IMR-90 (cell line): Measurements from ENCODE around the gene AGFG1. TPM values are rescaled to one million over a fixed set of nuclear protein-coding genes. Genes with fewer than 3 reads are reported as not detected.
"Not testable (repeated sequence)": the region's sequence is repeated elsewhere in the genome, so short reads cannot be mapped to it uniquely, and the experiment has no call there.

Experiments
- ATAC-seq: fragments of 200-7000 bp; cut with Tn5 transposase; 2 replicates; pipeline ENCODE4 v1.9.1; 2020; ENCODE audit warnings: low read depth, mild to moderate bottlenecking, moderate library complexity
- BruUV-seq: library from RNA; stranded (reverse); fragments of 400-500 nt; replicated peaks from 2 replicates; lab custom pipeline; 2021; lab: Mats Ljungman, UMichigan
- CTCF ChIA-PET: fragments of 300-600 bp; formaldehyde crosslinking; extraction: SDS; loops from one replicate; lab custom pipeline; 2021; ENCODE audit warnings: antibody characterized with exemption; lab: Yijun Ruan, JAX
- POLR2A ChIA-PET: fragments of 300-600 bp; sonication (Branson Sonifier 250); formaldehyde crosslinking; loops from one replicate; lab custom pipeline; 2022; ENCODE audit warnings: antibody characterized with exemption; ENCODE audit not compliant: unreplicated experiment; lab: Charles Lee
- DNase-seq: peaks from one replicate; pipeline ENCODE4 v3.0.0; 2013
- H2AFZ ChIP-seq: replicated peaks from 2 replicates; pipeline ENCODE3; 2013; ENCODE audit warnings: low read length, mild to moderate bottlenecking; ENCODE audit not compliant: poor library complexity
- H2AK5ac ChIP-seq: 2 replicates; pipeline ENCODE4 v1.6.1; 2013; ENCODE audit warnings: low read depth, low read length, inconsistent platforms
- H2AK9ac ChIP-seq: replicated peaks from 2 replicates; pipeline ENCODE3; 2013; ENCODE audit warnings: mild to moderate bottlenecking, low read depth, low read length, moderate library complexity; ENCODE audit not compliant: poor library complexity
- H2BK120ac ChIP-seq: 2 replicates; pipeline ENCODE4 v1.6.1; 2013; ENCODE audit warnings: low read depth, low read length, inconsistent platforms
- H2BK15ac ChIP-seq: 3 replicates; pipeline ENCODE4 v1.6.1; 2013; ENCODE audit warnings: low read depth, low read length, inconsistent platforms
- H2BK20ac ChIP-seq: 2 replicates; pipeline ENCODE4 v1.6.1; 2013; ENCODE audit warnings: low read depth, mild to moderate bottlenecking, inconsistent platforms, low read length, moderate library complexity
- H2BK5ac ChIP-seq: 2 replicates; pipeline ENCODE4 v1.6.1; 2013; ENCODE audit warnings: mild to moderate bottlenecking, low read depth, low read length, inconsistent platforms; ENCODE audit not compliant: poor library complexity, severe bottlenecking
- H3K14ac ChIP-seq: replicated peaks from 2 replicates; pipeline ENCODE4 v1.6.1; 2013; ENCODE audit warnings: low read depth, low read length, inconsistent platforms
- H3K18ac ChIP-seq: 2 replicates; pipeline ENCODE4 v1.6.1; 2013; ENCODE audit warnings: low read depth, low read length, control low read depth
- H3K23ac ChIP-seq: 2 replicates; pipeline ENCODE4 v1.6.1; 2013; ENCODE audit warnings: low read depth, low read length, inconsistent platforms
- H3K27ac ChIP-seq: 2 replicates; pipeline ENCODE4 v1.5.1; 2013; ENCODE audit warnings: mild to moderate bottlenecking, control low read depth, low read length; ENCODE audit not compliant: insufficient read depth
- H3K27me3 ChIP-seq: 2 replicates; pipeline ENCODE4 v1.6.1; 2013; ENCODE audit warnings: low read length; ENCODE audit not compliant: control insufficient read depth, insufficient read depth
- H3K36me3 ChIP-seq: 2 replicates; pipeline ENCODE4 v1.6.1; 2013; ENCODE audit warnings: low read length, mixed read lengths; ENCODE audit not compliant: control insufficient read depth, insufficient read depth
- H3K4ac ChIP-seq: 2 replicates; pipeline ENCODE4 v1.6.1; 2013; ENCODE audit warnings: low read depth, low read length, inconsistent platforms
- H3K4me1 ChIP-seq: 2 replicates; pipeline ENCODE4 v1.6.1; 2013; ENCODE audit warnings: low read length, mixed read lengths; ENCODE audit not compliant: control insufficient read depth, insufficient read depth
- H3K4me2 ChIP-seq: 2 replicates; pipeline ENCODE4 v1.6.1; 2013; ENCODE audit warnings: low read depth, mild to moderate bottlenecking, control low read depth, low read length, moderate library complexity
- H3K4me3 ChIP-seq: 2 replicates; pipeline ENCODE4 v1.5.1; 2013; ENCODE audit warnings: low read depth, mild to moderate bottlenecking, control low read depth, low read length, moderate library complexity; ENCODE audit not compliant: insufficient read depth
- H3K56ac ChIP-seq: 2 replicates; pipeline ENCODE4 v1.6.1; 2013; ENCODE audit warnings: low read length, inconsistent platforms; ENCODE audit not compliant: insufficient read depth; ENCODE audit errors: extremely low read depth
- H3K79me1 ChIP-seq, 2 experiments: 2 replicates each; pipeline ENCODE4 v1.6.1; 2013; ENCODE audit warnings: low read length in 2 of 2, inconsistent platforms in 1 of 2, low read depth in 1 of 2
- H3K9ac ChIP-seq: 2 replicates; pipeline ENCODE4 v1.6.1; 2013; ENCODE audit warnings: low read depth, low read length, control low read depth
- H3K9me1 ChIP-seq: 2 replicates; pipeline ENCODE4 v1.6.1; 2013; ENCODE audit warnings: low read length, inconsistent platforms; ENCODE audit not compliant: insufficient read depth
- H3K9me3 ChIP-seq: 2 replicates; pipeline ENCODE4 v1.6.1; 2013; ENCODE audit warnings: low read length; ENCODE audit not compliant: control insufficient read depth, insufficient read depth
- H4K20me1 ChIP-seq: 2 replicates; pipeline ENCODE4 v1.6.1; 2013; ENCODE audit warnings: low read length, inconsistent platforms; ENCODE audit not compliant: insufficient read depth
- H4K5ac ChIP-seq: 2 replicates; pipeline ENCODE4 v1.6.1; 2013; ENCODE audit warnings: mild to moderate bottlenecking, low read depth, low read length, control low read depth
- H4K8ac ChIP-seq, 2 experiments: 2 replicates each; pipeline ENCODE4 v1.6.1; 2013; ENCODE audit warnings: low read depth in 2 of 2, low read length in 2 of 2, control low read depth in 1 of 2, inconsistent platforms in 1 of 2
- H4K91ac ChIP-seq: 2 replicates; pipeline ENCODE4 v1.6.1; 2013; ENCODE audit warnings: low read depth, low read length, inconsistent platforms; ENCODE audit not compliant: insufficient read depth
- BHLHE40 ChIP-seq: fragments of 150-350 bp; IDR thresholded peaks from 2 replicates; pipeline ENCODE4 v1.6.1; 2016; ENCODE audit warnings: mild to moderate bottlenecking, low read depth, low read length
- CEBPB ChIP-seq: IDR thresholded peaks from 2 replicates; pipeline ENCODE4 v1.6.1; 2012; ENCODE audit warnings: low read depth, low read length, improper control_type of control experiment
- CHD1 ChIP-seq: IDR thresholded peaks from 2 replicates; pipeline ENCODE4 v1.6.1; 2012; ENCODE audit warnings: low read depth, low read length, improper control_type of control experiment
- ELK1 ChIP-seq: fragments of 150-350 bp; IDR thresholded peaks from 2 replicates; pipeline ENCODE4 v1.6.1; 2016; ENCODE audit warnings: low read depth, mild to moderate bottlenecking, low read length, moderate library complexity, borderline replicate concordance
- MAFK ChIP-seq: IDR thresholded peaks from 2 replicates; pipeline ENCODE4 v1.6.1; 2012; ENCODE audit warnings: low read depth, low read length, improper control_type of control experiment
- WGBS, 2 experiments: methylation state at CpG; one replicate each; pipeline versions ENCODE4 v1.1.5 to v1.1.7; 2013; ENCODE audit warnings: missing lambda C conversion rate in 2 of 2; ENCODE audit not compliant: insufficient read length in 1 of 2; ENCODE audit errors: extremely low coverage in 2 of 2; 5-methylcytosine and 5-hydroxymethylcytosine counted together
- dilution Hi-C: fragments of 300-500 bp; cut with HindIII; formaldehyde crosslinking; loops from one replicate; pipeline ENCODE4 v1.14.3; 2018; ENCODE audit warnings: low sequenced_read_pairs; ENCODE audit not compliant: unreplicated experiment
- in situ Hi-C: fragments of 300-500 bp; cut with MboI; formaldehyde crosslinking; loops from 3 replicates; pipeline ENCODE4 v1.14.3; 2019; ENCODE audit warnings: low sequenced_read_pairs, inconsistent platforms, mixed read lengths
- intact Hi-C: fragments of 100-400 bp; cut with micrococcal nuclease; formaldehyde crosslinking; loops from 2 replicates; pipeline ENCODE4 v1.10.0; 2022
- polyA plus RNA-seq, 3 experiments: library from polyadenylated mRNA; depleted of rRNA; stranded (reverse); fragments of >200 nt; gene quantifications; 2 replicates each; pipeline ENCODE4 v1.2.3, GENCODE V29; 2012; ENCODE audit warnings: low replicate concordance in 1 of 3
- total RNA-seq: library from RNA; depleted of rRNA; stranded (reverse); fragments of >200 nt; gene quantifications from 2 replicates; pipeline ENCODE4 v1.2.3, GENCODE V29; 2012

Gene AGFG1
- total and polyA plus RNA-seq, 2 of the 4 experiments (the other 2 are of a cell fraction), result 58.4 to 126 TPM

GRCh38 chr2:227517724-227518123 lies 45.8 kb downstream of the AGFG1 start:
- no peak overlapping the region for H2BK15ac ChIP-seq
- intact Hi-C loops, result no loop called here
- no peak overlapping the region for H3K23ac ChIP-seq
- H3K4ac ChIP-seq, result no peak overlapping the region
- no peak overlapping the region for H2BK20ac ChIP-seq
- WGBS, 2 experiments, result no CpG with 5 or more reads among the region's 5 CpGs
- H3K56ac ChIP-seq, result no peak overlapping the region
- in situ Hi-C loops, result loop anchor here (5.0 kb wide), 1 partner anchor 35 kb away; no protein-coding TSS in a partner anchor
- peaks cover 11% of the 10 kb centered on the region for H3K9me1 ChIP-seq
- no peak overlapping the region for H4K91ac ChIP-seq
- peak overlapping the region; percentile 82 for H2BK5ac ChIP-seq
- H3K4me2 ChIP-seq, result no peak overlapping the region
- H3K9me3 ChIP-seq, result no peaks in the 10 kb centered on the region
- DNase-seq (no peak), ATAC-seq (no peak)
- no peaks in the 10 kb centered on the region for H3K27me3 ChIP-seq
- TF ChIP-seq MAFK (no peak), BHLHE40 (no peak), CEBPB (peak; percentile 52), ELK1 (no peak), CHD1 (no peak)
- no peak overlapping the region for H3K18ac ChIP-seq
- no peak overlapping the region for H2BK120ac ChIP-seq
- BruUV-seq, result no TSS peak
- no peak overlapping the region for H4K8ac ChIP-seq
- peaks cover 20 to 63% of the 10 kb centered on the region in 2 experiments; a peak in 3 of 4 replicates for H3K79me1 ChIP-seq
- H3K4me1 ChIP-seq, result peaks cover 24% of the 10 kb centered on the region
- dilution Hi-C loops, result no loop called here
- no peaks in the 10 kb centered on the region for H3K36me3 ChIP-seq
- no peak overlapping the region; the same call in 1 of the 2 replicates for H3K27ac ChIP-seq
- H4K20me1 ChIP-seq, result peaks cover 61% of the 10 kb centered on the region
- H2AK5ac ChIP-seq, result no peak overlapping the region
- no peak overlapping the region for H3K14ac ChIP-seq
- no peak overlapping the region for H2AFZ ChIP-seq
- no peak overlapping the region for H3K9ac ChIP-seq
- H2AK9ac ChIP-seq, result no peak overlapping the region
- no peak overlapping the region for H4K5ac ChIP-seq
- POLR2A ChIA-PET, result no interaction called here
- no peak overlapping the region for H3K4me3 ChIP-seq
- CTCF ChIA-PET, result interaction anchor here (0.7 kb wide), 1 partner anchor 13 kb away, joined by 3 read pairs; no protein-coding TSS in a partner anchor

GRCh38 chr2:227518278-227518865 lies 46.4 kb downstream of the AGFG1 start:
- H2AK9ac ChIP-seq, H4K91ac ChIP-seq, dilution Hi-C loops, H3K23ac ChIP-seq, intact Hi-C loops, H3K4me3 ChIP-seq, H3K9me3 ChIP-seq, H3K56ac ChIP-seq, POLR2A ChIA-PET, H4K5ac ChIP-seq, BruUV-seq, H2BK15ac ChIP-seq, H2BK120ac ChIP-seq, H3K9ac ChIP-seq, H2AFZ ChIP-seq, H4K8ac ChIP-seq, H2BK20ac ChIP-seq, H3K27me3 ChIP-seq, H3K36me3 ChIP-seq, H3K18ac ChIP-seq, H2AK5ac ChIP-seq, H3K4ac ChIP-seq: not testable (repeated sequence)
- Histone ChIP-seq H4K20me1 (peaks cover 55% of the 10 kb centered on the region), H3K4me1 (peaks cover 21% of the 10 kb centered on the region), H2BK5ac (peak overlapping the region; percentile 82), H3K4me2 (peak overlapping the region; percentile 52), H3K14ac (0 out of 2 replicates have a peak overlapping the region, but pooled peaks have one; percentile 58), H3K9me1 (peaks cover 11% of the 10 kb centered on the region), H3K79me1 (peaks cover 21 to 62% of the 10 kb centered on the region in 2 experiments; a peak in 3 of 4 replicates), H3K27ac (peak overlapping the region; percentile 7; the same call in 1 of the 2 replicates)
- WGBS, 2 experiments, result no CpG with 5 or more reads among the region's 7 CpGs
- ATAC-seq (peak; percentile 61), DNase-seq (peak; percentile 78)
- CTCF ChIA-PET, result interaction anchor here (0.7 kb wide), 1 partner anchor 13 kb away, joined by 3 read pairs; no protein-coding TSS in a partner anchor
- in situ Hi-C loops, result loop anchor here (5.0 kb wide), 1 partner anchor 36 kb away; no protein-coding TSS in a partner anchor
